Measurements from ENCODE around the gene YEATS4.

DNA sequence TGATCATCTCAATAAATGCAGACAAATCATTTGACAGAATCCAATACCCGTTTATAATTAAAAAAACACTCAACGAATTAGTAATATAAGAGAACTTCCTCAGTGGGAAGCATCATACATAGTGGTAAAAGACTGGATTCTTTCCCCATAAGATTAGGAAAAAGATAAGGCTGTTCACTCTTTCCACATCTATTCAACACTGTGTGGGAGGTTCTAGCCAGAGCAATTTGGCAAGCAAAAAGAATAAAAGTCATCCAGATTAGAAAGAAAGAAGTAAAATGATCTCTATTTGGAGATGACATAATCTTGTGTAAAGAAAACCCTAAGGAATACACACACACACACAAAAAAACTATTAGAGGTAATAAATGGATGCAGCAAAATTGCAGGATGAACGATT lies 38.4 kb downstream of the YEATS4 start:
- TF ChIP-seq, protein P1, sequence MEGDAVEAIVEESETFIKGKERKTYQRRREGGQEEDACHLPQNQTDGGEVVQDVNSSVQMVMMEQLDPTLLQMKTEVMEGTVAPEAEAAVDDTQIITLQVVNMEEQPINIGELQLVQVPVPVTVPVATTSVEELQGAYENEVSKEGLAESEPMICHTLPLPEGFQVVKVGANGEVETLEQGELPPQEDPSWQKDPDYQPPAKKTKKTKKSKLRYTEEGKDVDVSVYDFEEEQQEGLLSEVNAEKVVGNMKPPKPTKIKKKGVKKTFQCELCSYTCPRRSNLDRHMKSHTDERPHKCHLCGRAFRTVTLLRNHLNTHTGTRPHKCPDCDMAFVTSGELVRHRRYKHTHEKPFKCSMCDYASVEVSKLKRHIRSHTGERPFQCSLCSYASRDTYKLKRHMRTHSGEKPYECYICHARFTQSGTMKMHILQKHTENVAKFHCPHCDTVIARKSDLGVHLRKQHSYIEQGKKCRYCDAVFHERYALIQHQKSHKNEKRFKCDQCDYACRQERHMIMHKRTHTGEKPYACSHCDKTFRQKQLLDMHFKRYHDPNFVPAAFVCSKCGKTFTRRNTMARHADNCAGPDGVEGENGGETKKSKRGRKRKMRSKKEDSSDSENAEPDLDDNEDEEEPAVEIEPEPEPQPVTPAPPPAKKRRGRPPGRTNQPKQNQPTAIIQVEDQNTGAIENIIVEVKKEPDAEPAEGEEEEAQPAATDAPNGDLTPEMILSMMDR (IDR thresholded peaks at IDR 0.05) = no peak
- no peak for TF ChIP-seq POLR2A (IDR thresholded peaks at IDR 0.05)
